GM20000 (cell line): ENCODE results near the gene U2AF2.

Source experiments
- DNase-seq: peaks from one replicate; pipeline ENCODE4 v3.0.0; 2012; ENCODE audit warnings: low spot score
- TF ChIP-seq, protein P1 (sequence below): IDR thresholded peaks from 2 replicates; pipeline ENCODE4 v1.5.1; 2012; ENCODE audit warnings: mild to moderate bottlenecking, control low read depth; ENCODE audit errors: extremely low read depth, missing control alignments

U2AF2 gene

DNA sequence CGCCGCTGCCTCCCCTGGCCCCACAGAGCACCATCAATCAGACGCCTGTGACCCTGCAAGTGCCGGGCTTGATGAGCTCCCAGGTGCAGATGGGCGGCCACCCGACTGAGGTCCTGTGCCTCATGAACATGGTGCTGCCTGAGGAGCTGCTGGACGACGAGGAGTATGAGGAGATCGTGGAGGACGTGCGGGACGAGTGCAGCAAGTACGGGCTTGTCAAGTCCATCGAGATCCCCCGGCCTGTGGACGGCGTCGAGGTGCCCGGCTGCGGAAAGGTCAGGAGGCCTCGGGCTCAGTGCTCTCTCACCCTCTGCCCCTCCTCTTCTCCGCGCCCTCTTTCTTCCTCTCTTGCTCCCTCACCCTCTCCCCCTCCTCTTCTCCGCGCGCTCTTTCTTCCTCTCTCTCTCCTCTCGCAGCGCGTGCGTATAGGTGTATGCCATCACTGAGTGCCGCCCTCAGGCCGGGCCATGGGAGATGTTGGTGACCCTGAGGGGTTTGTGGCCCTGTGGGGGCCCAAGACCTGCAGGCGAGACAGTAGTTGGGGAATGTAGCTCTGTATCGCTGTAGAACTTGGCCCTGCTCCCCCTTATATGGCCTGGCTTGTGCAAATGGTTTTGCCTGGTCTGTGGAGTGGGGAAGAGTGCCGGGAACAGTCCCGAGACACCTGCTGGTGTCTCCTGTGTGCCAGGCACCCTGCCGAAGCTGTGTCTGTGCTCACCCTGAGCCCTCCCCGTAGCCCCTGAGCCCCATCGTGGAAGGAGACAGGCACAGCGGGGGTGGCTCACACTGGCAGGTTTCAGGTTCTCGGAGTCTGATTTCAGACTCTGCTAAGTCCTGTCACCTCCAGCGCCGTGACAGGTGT lies 14.8 kb downstream of the U2AF2 start:
- no peak for DNase-seq
- TF ChIP-seq, protein P1, sequence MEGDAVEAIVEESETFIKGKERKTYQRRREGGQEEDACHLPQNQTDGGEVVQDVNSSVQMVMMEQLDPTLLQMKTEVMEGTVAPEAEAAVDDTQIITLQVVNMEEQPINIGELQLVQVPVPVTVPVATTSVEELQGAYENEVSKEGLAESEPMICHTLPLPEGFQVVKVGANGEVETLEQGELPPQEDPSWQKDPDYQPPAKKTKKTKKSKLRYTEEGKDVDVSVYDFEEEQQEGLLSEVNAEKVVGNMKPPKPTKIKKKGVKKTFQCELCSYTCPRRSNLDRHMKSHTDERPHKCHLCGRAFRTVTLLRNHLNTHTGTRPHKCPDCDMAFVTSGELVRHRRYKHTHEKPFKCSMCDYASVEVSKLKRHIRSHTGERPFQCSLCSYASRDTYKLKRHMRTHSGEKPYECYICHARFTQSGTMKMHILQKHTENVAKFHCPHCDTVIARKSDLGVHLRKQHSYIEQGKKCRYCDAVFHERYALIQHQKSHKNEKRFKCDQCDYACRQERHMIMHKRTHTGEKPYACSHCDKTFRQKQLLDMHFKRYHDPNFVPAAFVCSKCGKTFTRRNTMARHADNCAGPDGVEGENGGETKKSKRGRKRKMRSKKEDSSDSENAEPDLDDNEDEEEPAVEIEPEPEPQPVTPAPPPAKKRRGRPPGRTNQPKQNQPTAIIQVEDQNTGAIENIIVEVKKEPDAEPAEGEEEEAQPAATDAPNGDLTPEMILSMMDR: no peak

DNA sequence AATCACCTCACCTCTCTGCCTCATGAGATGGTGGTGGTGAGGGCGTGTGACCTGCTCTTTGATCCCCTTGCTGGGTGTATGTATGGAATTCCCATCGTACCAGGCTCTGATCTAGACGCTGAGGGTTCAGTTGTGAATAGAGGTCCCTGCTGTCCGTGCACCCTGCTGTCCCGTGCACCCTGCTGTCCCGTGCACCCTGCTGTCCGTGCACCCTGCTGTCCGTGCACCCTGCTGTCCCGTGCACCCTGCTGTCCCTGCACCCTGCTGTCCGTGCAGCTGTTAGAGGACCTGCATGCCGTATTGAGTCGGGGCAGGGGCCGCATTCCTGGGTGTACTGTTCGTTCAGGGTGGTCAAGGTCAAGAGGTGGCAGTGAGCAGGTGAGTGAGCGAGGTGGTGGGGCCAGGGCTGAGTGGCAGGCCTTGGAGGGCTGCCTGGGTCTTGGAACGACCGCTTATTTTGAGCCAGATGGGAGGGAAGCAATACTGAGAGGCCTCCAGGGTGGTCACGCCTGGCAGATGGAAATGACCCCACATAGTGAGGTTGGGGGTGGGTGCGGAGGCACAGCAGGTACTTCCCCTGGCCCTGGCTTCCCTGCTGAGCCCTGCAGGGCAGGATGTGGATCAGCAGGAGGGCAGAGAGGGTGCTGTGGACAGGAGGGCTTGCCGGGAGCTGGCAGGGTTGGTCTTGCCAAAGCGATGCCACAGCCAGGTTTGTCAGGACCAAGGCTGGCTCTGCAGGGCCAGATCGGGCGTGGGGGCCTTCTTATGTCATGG lies 15.6 kb downstream of the U2AF2 start:
- DNase-seq: no peak
- TF ChIP-seq, protein P1: no peak

DNA sequence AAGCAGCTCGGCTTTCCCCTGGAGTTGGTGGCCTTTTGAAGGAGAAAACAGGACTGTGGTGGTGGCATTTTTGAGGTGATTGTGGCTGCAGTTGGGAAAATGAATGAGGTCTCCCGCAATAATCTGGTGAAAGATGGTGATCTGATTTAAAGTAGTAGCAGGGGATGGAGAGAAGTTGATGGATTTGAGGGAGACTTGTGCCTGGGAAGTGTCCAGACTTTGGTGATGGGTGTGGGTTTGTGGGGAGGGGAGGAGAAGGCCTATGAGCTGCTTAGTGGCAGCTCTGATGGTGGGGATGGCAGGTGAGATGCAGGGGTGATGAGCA lies 16.2 kb downstream of the U2AF2 start:
- TF ChIP-seq, protein P1: no peak
- no peak for DNase-seq

DNA sequence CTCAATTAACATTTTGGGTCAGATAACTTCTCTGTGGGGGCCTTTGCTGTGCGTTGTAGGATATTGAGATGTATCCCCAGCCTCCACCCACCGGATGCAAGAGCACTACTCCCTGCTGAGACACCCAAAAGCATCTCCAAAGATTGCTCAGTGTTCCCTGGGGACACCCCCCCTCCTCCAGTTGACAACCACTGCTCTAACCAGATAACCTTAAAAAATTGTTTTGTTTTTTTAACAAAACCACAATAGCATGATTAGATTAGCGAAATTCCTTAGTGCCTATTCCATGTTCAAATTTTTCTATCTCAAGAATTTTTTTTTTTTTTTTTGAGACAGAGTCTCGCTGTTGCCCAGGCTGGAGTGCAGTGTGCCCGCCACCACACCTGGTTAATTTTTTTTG lies 17.6 kb downstream of the U2AF2 start:
- DNase-seq: no peak
- TF ChIP-seq, protein P1: no peak

DNA sequence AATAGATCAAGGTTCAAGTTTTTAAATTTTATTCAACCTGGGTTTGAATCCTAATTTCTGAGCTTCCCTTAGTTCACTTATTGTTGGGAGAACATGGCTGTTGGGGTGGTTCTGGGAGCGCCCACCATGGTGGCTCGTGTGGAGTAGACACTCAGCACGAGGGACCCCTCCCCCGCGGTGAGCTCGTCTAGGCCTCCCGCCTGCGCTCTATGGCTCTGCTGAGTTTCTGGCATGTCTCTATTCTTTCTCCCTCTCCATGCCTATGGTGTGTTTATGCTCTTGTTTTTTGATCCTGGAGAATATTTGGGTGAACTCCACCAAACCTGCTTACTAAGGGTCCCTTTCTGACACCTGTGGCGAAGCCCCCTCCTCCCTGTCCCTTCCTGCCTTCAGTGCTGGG lies 18.6 kb downstream of the U2AF2 start:
- TF ChIP-seq, protein P1: no peak
- DNase-seq: no peak

DNA sequence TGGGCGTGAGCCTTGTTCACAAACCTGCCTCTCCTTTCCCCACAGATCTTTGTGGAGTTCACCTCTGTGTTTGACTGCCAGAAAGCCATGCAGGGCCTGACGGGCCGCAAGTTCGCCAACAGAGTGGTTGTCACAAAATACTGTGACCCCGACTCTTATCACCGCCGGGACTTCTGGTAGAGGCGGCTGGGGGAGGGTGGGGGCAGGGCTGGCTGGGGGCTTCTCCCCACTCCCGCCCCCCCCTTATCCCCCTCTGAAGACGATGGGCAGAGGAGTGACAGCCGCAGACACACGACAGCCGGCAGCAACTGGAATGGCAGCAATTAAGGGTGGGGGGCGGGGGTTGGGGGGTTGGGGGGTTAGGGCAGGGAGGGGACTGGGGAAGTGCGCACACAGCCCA lies 19.1 kb downstream of the U2AF2 start:
- TF ChIP-seq, protein P1: no peak
- no peak for DNase-seq

DNA sequence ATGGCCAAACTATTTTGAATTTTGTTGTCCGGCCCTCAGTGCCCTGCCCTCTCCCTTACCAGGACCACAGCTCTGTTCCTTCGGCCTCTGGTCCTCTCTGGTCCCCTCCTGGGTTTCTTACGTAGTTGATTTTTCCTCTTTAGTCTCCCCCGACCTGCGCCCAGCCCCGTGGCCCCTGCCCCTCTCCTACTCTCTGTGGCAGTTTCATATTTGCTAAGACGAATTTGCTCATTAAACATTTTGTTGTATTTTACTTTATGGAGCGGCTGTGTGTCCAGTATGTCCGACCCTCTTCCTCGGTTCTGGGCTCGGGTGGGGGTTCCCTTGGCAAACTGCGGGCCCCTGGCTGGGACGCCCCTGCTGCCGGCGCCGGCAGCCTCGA lies 19.6 kb downstream of the U2AF2 start:
- TF ChIP-seq, protein P1: no peak
- no peak for DNase-seq
